ENCODE measurements around the gene FAM219B. TPM values are rescaled to one million over a fixed set of nuclear protein-coding genes. Genes with fewer than 3 reads are reported as not detected.

FAM219B gene
- total RNA-seq, 2 experiments from 2014 or later, result 21.5 to 26.8 TPM

DNA sequence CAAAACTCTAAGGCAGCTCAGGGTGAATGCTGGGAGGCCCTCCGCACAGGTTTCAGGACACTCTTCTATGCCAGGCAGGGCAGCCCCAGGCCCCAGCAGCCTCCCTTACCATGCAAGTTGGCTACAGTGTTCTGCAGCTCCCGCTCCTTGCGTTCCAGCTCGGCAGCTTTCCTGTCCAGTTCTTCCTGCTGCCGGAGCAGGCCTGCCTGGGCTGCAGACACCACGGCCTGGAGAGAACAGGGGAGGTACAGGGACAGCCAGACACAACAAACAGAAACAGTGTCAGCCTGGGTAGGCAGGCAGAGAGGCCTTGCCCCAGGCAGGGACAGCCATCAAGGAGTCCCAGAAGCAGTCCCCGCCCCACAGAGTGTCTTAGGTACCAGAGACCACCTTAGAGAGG, 54.7 kb downstream of the FAM219B start:
- H3K36me3 Mint-ChIP-seq (ENCODE audit: low read depth), result peaks cover 67% of the 10 kb centered on the region
- Histone ChIP-seq H3K27ac (ENCODE audit: low read depth in 1 of 2, low read length in 2 of 2) (peak overlapping the region in 1 of 2 donors; percentile 1), H3K27me3 (ENCODE audit: control insufficient read depth in 1 of 2, insufficient read depth in 2 of 2, low read length in 2 of 2) (no peaks in the 10 kb centered on the region), H3K4me1 (ENCODE audit: insufficient read depth, low read length) (peaks cover 7% of the 10 kb centered on the region), H3K4me3 (ENCODE audit: low read length) (no peak overlapping the region), H3K9me3 (ENCODE audit: control insufficient read depth in 1 of 2, insufficient read depth in 1 of 2, low read length in 2 of 2) (no peaks in the 10 kb centered on the region), H3K36me3 (ENCODE audit: insufficient read depth, low read length) (peaks cover 75% of the 10 kb centered on the region)
- no peak for ATAC-seq (ENCODE audit: poor library complexity)
- no peak overlapping the region for H3K4me3 Mint-ChIP-seq
- H3K27ac Mint-ChIP-seq, result no peak overlapping the region
- ChIA-PET POLR2A (no interaction called here), CTCF (no interaction called here)
- TF ChIP-seq, protein P1, sequence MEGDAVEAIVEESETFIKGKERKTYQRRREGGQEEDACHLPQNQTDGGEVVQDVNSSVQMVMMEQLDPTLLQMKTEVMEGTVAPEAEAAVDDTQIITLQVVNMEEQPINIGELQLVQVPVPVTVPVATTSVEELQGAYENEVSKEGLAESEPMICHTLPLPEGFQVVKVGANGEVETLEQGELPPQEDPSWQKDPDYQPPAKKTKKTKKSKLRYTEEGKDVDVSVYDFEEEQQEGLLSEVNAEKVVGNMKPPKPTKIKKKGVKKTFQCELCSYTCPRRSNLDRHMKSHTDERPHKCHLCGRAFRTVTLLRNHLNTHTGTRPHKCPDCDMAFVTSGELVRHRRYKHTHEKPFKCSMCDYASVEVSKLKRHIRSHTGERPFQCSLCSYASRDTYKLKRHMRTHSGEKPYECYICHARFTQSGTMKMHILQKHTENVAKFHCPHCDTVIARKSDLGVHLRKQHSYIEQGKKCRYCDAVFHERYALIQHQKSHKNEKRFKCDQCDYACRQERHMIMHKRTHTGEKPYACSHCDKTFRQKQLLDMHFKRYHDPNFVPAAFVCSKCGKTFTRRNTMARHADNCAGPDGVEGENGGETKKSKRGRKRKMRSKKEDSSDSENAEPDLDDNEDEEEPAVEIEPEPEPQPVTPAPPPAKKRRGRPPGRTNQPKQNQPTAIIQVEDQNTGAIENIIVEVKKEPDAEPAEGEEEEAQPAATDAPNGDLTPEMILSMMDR (IDR thresholded peaks at IDR 0.05), result no peak
- H3K4me1 Mint-ChIP-seq (ENCODE audit: low read depth), result peaks cover 12% of the 10 kb centered on the region
- intact Hi-C loops (cut with DNase I, micrococcal nuclease), result no loop called here
- no peaks in the 10 kb centered on the region for H3K9me3 Mint-ChIP-seq
- H3K27me3 Mint-ChIP-seq, result no peaks in the 10 kb centered on the region
- DNase-seq, result no peak

- Histone ChIP-seq H3K36me3 (ENCODE audit: insufficient read depth, low read length) (peaks cover 74% of the 10 kb centered on the region), H3K27me3 (ENCODE audit: control insufficient read depth in 1 of 2, insufficient read depth in 2 of 2, low read length in 2 of 2) (no peaks in the 10 kb centered on the region), H3K4me3 (ENCODE audit: low read length) (no peak overlapping the region), H3K27ac (ENCODE audit: low read depth in 1 of 2, low read length in 2 of 2) (no peak overlapping the region), H3K4me1 (ENCODE audit: insufficient read depth, low read length) (peaks cover 16% of the 10 kb centered on the region), H3K9me3 (ENCODE audit: control insufficient read depth in 1 of 2, insufficient read depth in 1 of 2, low read length in 2 of 2) (no peaks in the 10 kb centered on the region)
- Mint-ChIP-seq H3K9me3 (no peaks in the 10 kb centered on the region), H3K27ac (no peak overlapping the region), H3K27me3 (no peaks in the 10 kb centered on the region), H3K36me3 (ENCODE audit: low read depth) (peaks cover 63% of the 10 kb centered on the region), H3K4me1 (ENCODE audit: low read depth) (peaks cover 12% of the 10 kb centered on the region), H3K4me3 (no peak overlapping the region)
- ChIA-PET CTCF (no interaction called here), POLR2A (interaction anchor here (0.7 kb wide), 1 partner anchor 39 kb away, joined by 3 read pairs; the partner anchor contains the start of gene MPI)
- intact Hi-C loops (cut with DNase I, micrococcal nuclease), result no loop called here
- no peak for DNase-seq
- ATAC-seq (ENCODE audit: poor library complexity), result no peak
- TF ChIP-seq, protein P1 (IDR thresholded peaks at IDR 0.05), result no peak
Measured at GRCh38 chr15:74850393-74850792, 56.3 kb downstream of the FAM219B start.

Other genes starting within 250 kb of the FAM219B start
- 10 to 100 TPM; 11.0 to 11.1 TPM for gene EDC3, start 210.8 kb downstream of the FAM219B start, total RNA-seq
- not detected for gene CYP1A1, start 181.3 kb downstream of the FAM219B start, total RNA-seq
- not detected for gene CYP1A2, start 158.0 kb downstream of the FAM219B start, total RNA-seq
- gene CSK, start 124.8 kb downstream of the FAM219B start, total RNA-seq, result 100 to 1,000 TPM; 114 to 118 TPM
- gene LMAN1L, start 94.0 kb downstream of the FAM219B start, total RNA-seq, result under 1 TPM; 0.56 to 0.93 TPM
- under 1 TPM; 0.16 to 0.53 TPM for gene CPLX3, start 80.2 kb downstream of the FAM219B start, total RNA-seq
- gene ULK3, start 63.7 kb downstream of the FAM219B start, total RNA-seq, result 10 to 100 TPM; 37.8 to 38.9 TPM
- 10 to 100 TPM; 56.1 to 56.9 TPM for gene SCAMP2, start 33.5 kb downstream of the FAM219B start, total RNA-seq
- 10 to 100 TPM; 28.9 to 30.3 TPM for gene MPI, start 16.8 kb downstream of the FAM219B start, total RNA-seq
- gene COX5A, start 31.2 kb upstream of the FAM219B start, total RNA-seq, result 10 to 100 TPM; 40.7 to 44.2 TPM
- under 1 TPM; 0.14 to 0.45 TPM for gene RPP25, start 49.9 kb upstream of the FAM219B start, total RNA-seq
- 1 to 10 TPM; 5.7 to 6.4 TPM for gene SCAMP5, start 88.7 kb upstream of the FAM219B start, total RNA-seq
- 1 to 10 TPM; 5.5 to 5.8 TPM for gene PPCDC, start 116.7 kb upstream of the FAM219B start, total RNA-seq